GM10248 (cell line): ENCODE measurements around the gene TRA2B.

Experiments
- CTCF ChIA-PET: fragments of 300-600 bp; sonication (Branson Sonifier 250); formaldehyde crosslinking; extraction: SDS; loops from one replicate; lab custom pipeline; 2021; ENCODE audit warnings: antibody characterized with exemption; lab: Yijun Ruan, JAX
- POLR2A ChIA-PET: fragments of 350-650 bp; sonication (Branson Sonifier 250); formaldehyde crosslinking; extraction: SDS; loops from one replicate; lab custom pipeline; 2020; ENCODE audit warnings: antibody characterized with exemption; lab: Yijun Ruan, JAX
- DNase-seq: peaks from one replicate; pipeline ENCODE4 v3.0.0; 2012; ENCODE audit errors: extremely low spot score
- TF ChIP-seq, protein P1 (sequence below): IDR thresholded peaks from 2 replicates; pipeline ENCODE4 v1.5.1; 2012; ENCODE audit warnings: mild to moderate bottlenecking, low read depth; ENCODE audit errors: extremely low read depth, missing control alignments, control extremely low read depth

Gene TRA2B

GRCh38 chr3:185936814-185937688 is 763 bp downstream of the TRA2B start:
- CTCF ChIA-PET, result interaction anchor here (1.0 to 1.1 kb wide), 2 partner anchors 40 to 885 kb away, joined by 3 read pairs; no protein-coding TSS in a partner anchor
- POLR2A ChIA-PET, result interaction anchor here (0.7 to 3.5 kb wide), 4 partner anchors 11 to 846 kb away, joined by 3 to 35 read pairs (median 4); partner anchors contain the start of gene EIF4A2
- TF ChIP-seq, protein P1, sequence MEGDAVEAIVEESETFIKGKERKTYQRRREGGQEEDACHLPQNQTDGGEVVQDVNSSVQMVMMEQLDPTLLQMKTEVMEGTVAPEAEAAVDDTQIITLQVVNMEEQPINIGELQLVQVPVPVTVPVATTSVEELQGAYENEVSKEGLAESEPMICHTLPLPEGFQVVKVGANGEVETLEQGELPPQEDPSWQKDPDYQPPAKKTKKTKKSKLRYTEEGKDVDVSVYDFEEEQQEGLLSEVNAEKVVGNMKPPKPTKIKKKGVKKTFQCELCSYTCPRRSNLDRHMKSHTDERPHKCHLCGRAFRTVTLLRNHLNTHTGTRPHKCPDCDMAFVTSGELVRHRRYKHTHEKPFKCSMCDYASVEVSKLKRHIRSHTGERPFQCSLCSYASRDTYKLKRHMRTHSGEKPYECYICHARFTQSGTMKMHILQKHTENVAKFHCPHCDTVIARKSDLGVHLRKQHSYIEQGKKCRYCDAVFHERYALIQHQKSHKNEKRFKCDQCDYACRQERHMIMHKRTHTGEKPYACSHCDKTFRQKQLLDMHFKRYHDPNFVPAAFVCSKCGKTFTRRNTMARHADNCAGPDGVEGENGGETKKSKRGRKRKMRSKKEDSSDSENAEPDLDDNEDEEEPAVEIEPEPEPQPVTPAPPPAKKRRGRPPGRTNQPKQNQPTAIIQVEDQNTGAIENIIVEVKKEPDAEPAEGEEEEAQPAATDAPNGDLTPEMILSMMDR, result no peak
- DNase-seq, result peak; percentile 81

DNA sequence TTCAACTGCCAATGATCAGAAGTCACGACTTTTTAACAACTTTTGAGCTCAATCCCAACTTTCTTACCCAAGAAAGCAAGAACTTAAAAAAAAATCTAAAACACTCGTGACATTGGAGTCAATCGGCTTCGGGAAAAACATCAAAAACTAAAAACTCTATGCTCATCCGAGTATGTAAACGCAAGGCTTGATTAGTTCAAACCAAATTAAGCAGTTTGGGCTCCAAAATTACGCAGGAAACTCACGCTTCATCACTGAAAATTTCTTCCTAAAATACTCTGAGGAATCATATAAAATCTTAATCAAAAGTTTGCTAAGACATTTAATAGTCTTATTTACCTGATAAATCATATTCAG is 1.6 kb downstream of the TRA2B start:
- no peak for DNase-seq
- POLR2A ChIA-PET, result interaction anchor here (3.5 kb wide), 1 partner anchor 10 kb away, joined by 35 read pairs; no protein-coding TSS in a partner anchor
- CTCF ChIA-PET, result interaction anchor here (1.1 kb wide), 1 partner anchor 886 kb away, joined by 3 read pairs; no protein-coding TSS in a partner anchor
- TF ChIP-seq, protein P1, result no peak

DNA sequence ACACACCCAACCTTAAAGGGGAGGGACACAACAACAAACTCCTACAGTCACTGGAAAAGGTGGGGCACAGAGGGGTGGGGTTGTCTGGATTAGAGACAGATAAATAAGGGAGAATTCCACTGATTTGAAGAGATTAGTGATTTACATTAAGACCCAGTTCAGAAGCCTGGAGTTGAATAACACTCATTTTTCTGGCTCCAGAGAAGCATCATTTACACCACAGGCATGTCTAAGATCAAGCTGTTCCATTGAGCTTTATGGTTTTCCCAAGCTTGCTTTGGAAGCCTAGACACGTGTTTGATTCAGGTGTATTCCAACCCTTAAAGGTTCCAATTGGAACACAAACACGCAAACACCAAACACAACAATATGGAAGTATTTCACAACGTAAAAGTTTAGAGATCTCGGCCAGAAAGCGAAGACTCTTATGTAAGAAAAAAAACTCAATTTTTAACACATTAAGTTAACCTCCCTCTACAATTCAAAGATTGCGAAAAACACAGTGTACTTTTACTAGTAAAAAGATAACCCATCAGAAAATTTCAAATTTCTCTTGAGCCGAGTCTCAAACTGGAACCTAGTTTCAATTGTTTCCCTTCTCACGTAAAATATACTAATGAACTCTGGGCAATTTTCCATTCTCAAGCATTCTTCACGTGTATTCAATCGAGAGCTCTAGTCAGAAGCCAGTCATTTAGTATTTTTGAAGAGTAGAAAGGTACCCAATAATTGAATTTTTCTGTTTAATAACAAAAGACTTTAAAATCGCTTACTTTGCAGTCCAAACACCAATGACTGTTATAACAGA is 2.1 kb downstream of the TRA2B start:
- POLR2A ChIA-PET, result interaction anchor here (3.5 kb wide), 1 partner anchor 9 kb away, joined by 35 read pairs; no protein-coding TSS in a partner anchor
- no peak for DNase-seq
- CTCF ChIA-PET, result interaction anchor here (1.1 kb wide), 1 partner anchor 886 kb away, joined by 3 read pairs; no protein-coding TSS in a partner anchor
- TF ChIP-seq, protein P1, result no peak

DNA sequence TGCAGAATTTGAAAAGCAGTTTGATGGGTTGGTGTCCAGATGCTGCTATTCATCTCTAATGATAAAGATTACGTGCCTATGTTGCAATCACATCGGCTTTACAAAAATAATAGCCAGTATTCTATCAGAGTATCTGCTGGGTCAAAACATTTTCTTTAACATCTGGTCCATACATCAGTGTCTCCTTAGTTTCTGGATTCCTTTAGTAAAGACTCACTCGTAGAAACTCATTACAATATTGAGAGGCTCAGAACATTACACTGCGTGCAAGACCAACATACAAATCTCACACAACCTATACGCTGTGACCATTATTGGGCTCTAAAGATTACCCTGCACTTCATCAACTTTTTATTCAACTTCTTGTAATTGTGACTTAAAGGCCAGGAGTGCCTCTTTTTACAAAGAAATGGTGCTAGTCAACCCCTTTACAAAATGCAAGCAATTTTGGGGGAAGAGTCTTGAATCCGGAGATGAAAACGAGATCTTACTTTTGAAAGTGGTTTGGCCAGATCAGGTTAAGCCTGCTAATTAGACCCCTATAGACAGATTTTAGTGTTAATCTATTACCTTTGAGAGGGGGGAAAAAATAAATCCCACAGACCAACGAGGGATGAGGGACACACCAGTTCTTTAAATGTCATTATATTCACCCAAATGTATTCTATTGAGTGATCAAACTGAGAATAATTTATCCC is 2.9 kb downstream of the TRA2B start:
- ChIA-PET POLR2A (interaction anchor here (3.5 kb wide), 1 partner anchor 9 kb away, joined by 35 read pairs; no protein-coding TSS in a partner anchor), CTCF (interaction anchor here (0.9 to 1.4 kb wide), 2 partner anchors 9 to 23 kb away, joined by 3 to 13 read pairs; no protein-coding TSS in a partner anchor)
- TF ChIP-seq, protein P1, result no peak
- no peak for DNase-seq

DNA sequence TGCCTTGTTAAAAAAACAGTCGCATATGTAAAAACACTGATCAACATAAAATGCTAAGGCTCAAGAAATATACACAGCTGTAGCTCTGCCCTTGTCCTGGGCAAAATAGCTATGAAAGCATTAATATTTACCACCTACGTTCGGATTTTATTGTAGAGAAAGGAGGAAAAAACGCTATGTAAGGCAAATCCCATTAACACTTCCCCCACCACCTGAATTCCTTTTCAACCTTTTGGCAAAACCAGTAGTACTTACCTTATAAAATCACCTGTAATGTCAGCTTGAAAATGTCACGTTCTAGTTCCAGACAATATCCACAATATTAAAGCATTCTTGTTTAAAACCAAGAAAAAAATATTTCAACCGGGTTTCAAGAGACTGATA is 3.6 kb downstream of the TRA2B start:
- CTCF ChIA-PET, result interaction anchor here (0.9 to 1.4 kb wide), 2 partner anchors 10 to 22 kb away, joined by 3 to 13 read pairs; no protein-coding TSS in a partner anchor
- POLR2A ChIA-PET, result no interaction called here

More for the DNA sequence above, 3.6 kb downstream of the TRA2B start:
- DNase-seq, result no peak
- TF ChIP-seq, protein P1, result no peak
